GM19351 (cell line): ENCODE measurements around the gene SUN5.

Experiments
- ATAC-seq: cut with Tn5 transposase; IDR thresholded peaks from one replicate; pipeline ENCODE4 v1.9.1; 2021; ENCODE audit warnings: mild to moderate bottlenecking, moderate library complexity; ENCODE audit not compliant: unreplicated experiment

The SUN5 gene

GRCh38 chr20:32995802-32996201 lies 8.4 kb downstream of the SUN5 start:
- no peak for ATAC-seq

- no peak for ATAC-seq
These were observed 10.7 kb downstream of the SUN5 start for GRCh38 chr20:32993496-32994050.

- ATAC-seq, result no peak
These were observed 12.2 kb downstream of the SUN5 start for GRCh38 chr20:32991792-32992641.

- no peak for ATAC-seq
These were observed 12.8 kb downstream of the SUN5 start for GRCh38 chr20:32991383-32991782.

- no peak for ATAC-seq
These were observed 13.8 kb downstream of the SUN5 start for GRCh38 chr20:32990426-32990825.

GRCh38 chr20:32989507-32990283 lies 14.5 kb downstream of the SUN5 start:
- ATAC-seq, result no peak

GRCh38 chr20:32988008-32988407 lies 16.2 kb downstream of the SUN5 start:
- no peak for ATAC-seq

GRCh38 chr20:32987044-32987825 lies 17.0 kb downstream of the SUN5 start:
- ATAC-seq, result no peak

GRCh38 chr20:32986331-32986966 lies 17.8 kb downstream of the SUN5 start:
- no peak for ATAC-seq

GRCh38 chr20:32985596-32985995 lies 18.6 kb downstream of the SUN5 start:
- ATAC-seq, result no peak

GRCh38 chr20:32984631-32985354 lies 19.4 kb downstream of the SUN5 start:
- ATAC-seq, result no peak

GRCh38 chr20:32984196-32984595 lies 20.0 kb downstream of the SUN5 start:
- ATAC-seq, result no peak

GRCh38 chr20:32983459-32984112 lies 20.6 kb downstream of the SUN5 start:
- ATAC-seq, result no peak

GRCh38 chr20:32982617-32983458 lies 21.4 kb downstream of the SUN5 start:
- ATAC-seq, result no peak

- no peak for ATAC-seq
These were observed 23.2 kb downstream of the SUN5 start for GRCh38 chr20:32980990-32981389.

GRCh38 chr20:32980131-32980941 lies 23.9 kb downstream of the SUN5 start:
- ATAC-seq, result no peak

- no peak for ATAC-seq
These were observed 24.8 kb downstream of the SUN5 start for GRCh38 chr20:32979201-32979998.
